Nephron progenitor cell (in vitro differentiated cells): ENCODE data around the gene PDGFB.

Experiments used
- DNase-seq: peaks from one replicate; pipeline ENCODE4 v3.0.0; 2021
- H3K27ac Mint-ChIP-seq: 2 replicates; pipeline ENCODE4 v1.8.0; 2021; ENCODE audit warnings: mild to moderate bottlenecking, moderate library complexity, mixed read lengths
- H3K27me3 Mint-ChIP-seq: 2 replicates; pipeline ENCODE4 v1.8.0; 2021; ENCODE audit warnings: mild to moderate bottlenecking, low read depth, mixed read lengths; ENCODE audit not compliant: poor library complexity
- H3K36me3 Mint-ChIP-seq: 2 replicates; pipeline ENCODE4 v1.8.0; 2021; ENCODE audit warnings: low read depth, mixed read lengths
- H3K4me1 Mint-ChIP-seq: 2 replicates; pipeline ENCODE4 v1.8.0; 2021; ENCODE audit warnings: mixed read lengths
- H3K4me3 Mint-ChIP-seq: 2 replicates; pipeline ENCODE4 v1.8.0; 2021; ENCODE audit warnings: mild to moderate bottlenecking, moderate library complexity, mixed read lengths
- H3K9me3 Mint-ChIP-seq: 2 replicates; pipeline ENCODE4 v1.8.0; 2021; ENCODE audit warnings: mild to moderate bottlenecking, moderate library complexity, mixed read lengths
- TF ChIP-seq, protein P1 (sequence below): fragments of 200-600 bp; sonication (generic); IDR thresholded peaks from 2 replicates; pipeline ENCODE4 v1.5.0; 2021; ENCODE audit warnings: antibody characterized with exemption

The PDGFB gene

DNA sequence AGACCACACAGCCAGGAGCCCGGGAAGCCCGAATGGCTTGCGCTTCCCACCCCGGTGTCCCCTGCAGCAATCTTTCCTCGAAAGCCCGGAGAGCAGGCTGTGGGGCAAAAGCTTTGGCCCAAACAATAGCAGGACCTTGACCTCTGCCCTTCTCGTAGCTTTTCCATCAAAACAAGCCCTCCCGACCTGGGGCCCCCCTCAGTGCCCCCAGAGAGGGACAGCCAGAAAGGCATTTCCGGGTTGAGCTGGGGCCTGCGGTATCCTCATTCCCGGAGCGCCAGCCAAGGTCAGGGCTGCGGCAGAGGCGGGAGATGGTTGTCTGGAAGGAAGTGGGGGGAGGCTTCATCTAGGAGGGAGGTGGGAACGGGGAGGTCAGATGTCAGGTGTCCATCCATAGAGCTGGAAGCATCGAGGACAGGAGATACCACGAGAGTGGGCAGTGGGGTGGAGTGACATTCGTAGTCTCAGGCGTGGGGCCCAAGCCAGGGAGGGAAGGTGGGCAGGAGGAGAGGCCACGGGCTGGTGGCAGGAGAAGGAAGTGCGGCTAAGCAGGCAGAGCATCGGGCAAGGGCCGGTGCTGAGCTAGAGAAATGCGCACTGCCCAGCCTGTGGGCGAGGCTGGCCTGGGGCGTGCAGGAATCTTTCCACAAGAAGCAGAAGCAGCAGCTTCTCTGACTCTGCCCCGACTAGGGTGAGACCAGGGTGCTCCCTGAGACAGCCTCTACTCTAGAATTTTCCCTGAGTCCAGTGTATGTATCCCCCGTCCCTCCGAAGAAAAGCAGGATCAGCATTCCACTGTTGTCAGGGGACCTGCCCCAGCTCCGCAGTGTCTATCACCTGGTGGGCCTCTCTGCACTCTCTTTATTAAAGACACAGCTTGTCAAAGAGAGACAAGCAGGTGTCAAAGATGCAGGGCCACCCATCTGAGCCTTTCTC, 14.3 kb downstream of the PDGFB start:
- Mint-ChIP-seq H3K4me3 (no peak overlapping the region), H3K27me3 (peaks cover 49% of the 10 kb centered on the region), H3K4me1 (peaks cover 60% of the 10 kb centered on the region), H3K36me3 (no peaks in the 10 kb centered on the region), H3K27ac (no peak overlapping the region), H3K9me3 (no peaks in the 10 kb centered on the region)
- DNase-seq = peak; percentile 57
- TF ChIP-seq, protein P1, sequence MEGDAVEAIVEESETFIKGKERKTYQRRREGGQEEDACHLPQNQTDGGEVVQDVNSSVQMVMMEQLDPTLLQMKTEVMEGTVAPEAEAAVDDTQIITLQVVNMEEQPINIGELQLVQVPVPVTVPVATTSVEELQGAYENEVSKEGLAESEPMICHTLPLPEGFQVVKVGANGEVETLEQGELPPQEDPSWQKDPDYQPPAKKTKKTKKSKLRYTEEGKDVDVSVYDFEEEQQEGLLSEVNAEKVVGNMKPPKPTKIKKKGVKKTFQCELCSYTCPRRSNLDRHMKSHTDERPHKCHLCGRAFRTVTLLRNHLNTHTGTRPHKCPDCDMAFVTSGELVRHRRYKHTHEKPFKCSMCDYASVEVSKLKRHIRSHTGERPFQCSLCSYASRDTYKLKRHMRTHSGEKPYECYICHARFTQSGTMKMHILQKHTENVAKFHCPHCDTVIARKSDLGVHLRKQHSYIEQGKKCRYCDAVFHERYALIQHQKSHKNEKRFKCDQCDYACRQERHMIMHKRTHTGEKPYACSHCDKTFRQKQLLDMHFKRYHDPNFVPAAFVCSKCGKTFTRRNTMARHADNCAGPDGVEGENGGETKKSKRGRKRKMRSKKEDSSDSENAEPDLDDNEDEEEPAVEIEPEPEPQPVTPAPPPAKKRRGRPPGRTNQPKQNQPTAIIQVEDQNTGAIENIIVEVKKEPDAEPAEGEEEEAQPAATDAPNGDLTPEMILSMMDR = no peak

DNA sequence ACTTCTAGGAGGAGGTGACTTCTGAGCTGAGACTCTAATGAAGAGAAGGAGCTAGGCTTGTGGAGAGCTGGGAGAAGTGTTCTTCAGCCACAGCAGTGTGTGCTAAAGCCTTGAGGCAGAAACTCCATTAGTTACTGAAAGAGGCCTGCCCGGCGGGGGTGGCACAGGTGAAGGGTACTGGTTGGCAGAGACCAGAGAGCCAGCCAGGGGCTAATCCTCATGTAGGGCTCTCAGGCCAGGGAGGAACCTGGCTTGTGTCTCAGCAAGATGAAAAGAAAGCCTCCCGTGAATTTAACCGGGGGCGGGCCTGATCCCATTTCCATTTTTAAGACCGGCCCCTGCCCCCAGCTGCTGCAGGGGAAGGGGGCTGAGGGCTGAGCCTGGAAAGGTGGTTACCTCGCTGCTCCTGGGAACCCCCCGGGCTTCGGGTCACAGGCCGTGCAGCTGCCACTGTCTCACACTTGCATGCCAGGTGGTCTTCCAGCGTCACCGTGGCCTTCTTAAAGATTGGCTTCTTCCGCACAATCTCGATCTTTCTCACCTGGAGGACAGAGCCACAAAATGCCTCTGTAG, 15.0 kb downstream of the PDGFB start:
- Mint-ChIP-seq H3K27me3 (peaks cover 49% of the 10 kb centered on the region), H3K4me1 (peaks cover 55% of the 10 kb centered on the region), H3K9me3 (no peaks in the 10 kb centered on the region), H3K4me3 (no peak overlapping the region), H3K27ac (no peak overlapping the region), H3K36me3 (no peaks in the 10 kb centered on the region)
- TF ChIP-seq, protein P1 = no peak
- no peak for DNase-seq

DNA sequence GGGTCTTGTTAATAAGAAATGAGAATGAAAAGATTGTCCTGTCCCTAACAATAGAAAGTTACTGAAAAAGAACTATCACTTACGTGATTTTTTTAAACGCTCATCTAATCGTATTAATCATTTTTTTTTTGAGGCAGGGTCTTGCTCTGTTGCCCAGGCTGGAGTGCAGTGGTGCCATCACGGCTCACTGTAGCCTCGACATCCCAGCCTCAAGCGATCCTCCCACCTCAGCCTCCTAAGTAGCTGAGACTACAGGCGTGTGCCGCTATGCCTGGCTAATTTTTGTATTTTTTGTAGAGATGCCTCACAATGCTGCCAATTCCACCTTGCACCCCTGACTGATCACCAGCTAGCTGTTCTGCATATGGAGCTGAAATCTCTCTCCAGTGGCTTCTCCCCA, 15.7 kb downstream of the PDGFB start:
- DNase-seq = no peak
- Mint-ChIP-seq H3K9me3 (no peaks in the 10 kb centered on the region), H3K27ac (no peak overlapping the region), H3K27me3 (peaks cover 43% of the 10 kb centered on the region), H3K4me1 (peaks cover 48% of the 10 kb centered on the region), H3K36me3 (no peaks in the 10 kb centered on the region), H3K4me3 (no peak overlapping the region)
- TF ChIP-seq, protein P1 = no peak

DNA sequence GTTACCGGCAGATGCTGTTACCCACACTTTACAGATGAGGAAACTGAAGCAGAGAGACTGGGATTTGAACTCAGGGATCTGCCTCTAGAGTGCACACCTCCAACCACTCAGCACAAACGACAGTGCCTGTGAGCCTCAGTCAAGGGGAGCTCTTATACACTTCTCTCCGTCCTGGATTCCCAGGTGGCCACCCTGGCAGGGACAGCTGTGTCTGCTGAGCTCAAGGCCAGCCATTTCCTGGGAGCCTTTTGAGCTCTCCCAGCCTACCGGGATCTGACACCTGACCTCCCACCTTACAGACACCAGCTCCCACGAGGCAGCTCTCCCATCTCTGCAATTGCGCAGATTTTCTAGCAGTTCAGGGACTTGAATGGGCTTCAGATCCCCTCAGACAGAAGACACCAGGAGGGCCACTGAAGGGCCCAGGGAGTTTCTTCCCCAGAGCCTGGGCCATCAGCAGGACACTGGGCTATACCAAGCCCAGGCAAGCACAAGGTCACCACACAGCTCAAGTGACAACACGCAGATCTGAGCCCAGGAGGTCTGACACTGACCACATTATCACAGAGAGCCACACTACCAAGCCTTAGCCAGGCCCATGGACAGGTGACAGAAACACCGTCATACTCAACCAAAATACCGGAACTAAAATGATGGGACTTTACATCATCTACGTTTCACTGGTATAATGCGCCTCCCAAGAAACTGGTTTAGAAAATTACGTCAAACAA, 17.1 kb downstream of the PDGFB start:
- Mint-ChIP-seq H3K4me3 (no peak overlapping the region), H3K27me3 (peaks cover 47% of the 10 kb centered on the region), H3K27ac (peak overlapping the region; percentile 78), H3K36me3 (no peaks in the 10 kb centered on the region), H3K4me1 (peaks cover 34% of the 10 kb centered on the region), H3K9me3 (no peaks in the 10 kb centered on the region)
- TF ChIP-seq, protein P1 = no peak
- DNase-seq = no peak

DNA sequence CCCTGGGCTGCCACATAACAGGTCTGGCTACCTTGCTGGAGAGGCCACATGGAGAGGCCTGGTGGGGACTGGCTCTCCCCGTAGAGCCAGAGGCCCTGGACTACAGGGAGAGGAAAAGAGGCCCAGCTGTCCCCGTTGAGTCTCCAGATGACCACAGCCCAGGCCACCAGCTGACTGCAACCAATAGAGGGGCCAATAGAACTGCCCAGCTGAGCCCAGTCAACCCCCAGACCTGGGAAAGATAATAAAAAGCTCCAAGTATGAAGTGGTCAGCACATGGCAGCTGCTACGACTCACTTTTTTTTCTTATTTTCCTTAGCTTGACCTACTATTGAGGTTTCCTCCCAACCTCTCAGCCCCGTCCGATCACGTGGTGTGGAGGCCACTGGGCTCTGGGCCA, 18.4 kb downstream of the PDGFB start:
- TF ChIP-seq, protein P1 = no peak
- no peaks in the 10 kb centered on the region for H3K36me3 Mint-ChIP-seq
- H3K27ac Mint-ChIP-seq = no peak overlapping the region
- H3K4me3 Mint-ChIP-seq = no peak overlapping the region
- H3K27me3 Mint-ChIP-seq = peaks cover 49% of the 10 kb centered on the region
- no peak for DNase-seq
- H3K4me1 Mint-ChIP-seq = peaks cover 28% of the 10 kb centered on the region
- H3K9me3 Mint-ChIP-seq = no peaks in the 10 kb centered on the region
